Progenitor cell of endocrine pancreas (in vitro differentiated cells): ENCODE results near the gene CRHR2. TPM values are rescaled to one million over a fixed set of nuclear protein-coding genes. Genes with fewer than 3 reads are reported as not detected.
A peak's percentile ranks its signal among the peaks of the same experiment; 100 is the strongest.

Experiments used
- DNase-seq: peaks from one replicate; pipeline ENCODE4 v3.0.0; 2021; ENCODE audit warnings: low spot score; ENCODE audit not compliant: unreplicated experiment
- H3K27ac Mint-ChIP-seq: 2 replicates; pipeline ENCODE4 v1.8.0; 2021; ENCODE audit warnings: mild to moderate bottlenecking, moderate library complexity, mixed read lengths
- H3K27me3 Mint-ChIP-seq: 2 replicates; pipeline ENCODE4 v1.8.0; 2021; ENCODE audit warnings: mixed read lengths
- H3K36me3 Mint-ChIP-seq: 2 replicates; pipeline ENCODE4 v1.8.0; 2022; ENCODE audit warnings: mixed read lengths; ENCODE audit not compliant: insufficient read depth
- H3K4me1 Mint-ChIP-seq: 2 replicates; pipeline ENCODE4 v1.8.0; 2021; ENCODE audit warnings: low read depth, mixed read lengths
- H3K4me3 Mint-ChIP-seq: 2 replicates; pipeline ENCODE4 v1.8.0; 2021; ENCODE audit warnings: low read depth, mild to moderate bottlenecking, moderate library complexity, mixed read lengths
- H3K9me3 Mint-ChIP-seq: 2 replicates; pipeline ENCODE4 v1.8.0; 2021; ENCODE audit warnings: low read depth, mixed read lengths
- total RNA-seq: library from RNA; stranded (reverse); gene quantifications from 2 replicates; pipeline ENCODE4 v1.2.1, GENCODE V29; 2021
- TF ChIP-seq, protein P1 (sequence below): fragments of 200-600 bp; sonication (generic); IDR thresholded peaks from one replicate; pipeline ENCODE4 v1.5.0; 2021; ENCODE audit warnings: antibody characterized with exemption, mild to moderate bottlenecking; ENCODE audit not compliant: unreplicated experiment

Gene CRHR2
- total RNA-seq, 1 donor from 2014 or later, result not detected

DNA sequence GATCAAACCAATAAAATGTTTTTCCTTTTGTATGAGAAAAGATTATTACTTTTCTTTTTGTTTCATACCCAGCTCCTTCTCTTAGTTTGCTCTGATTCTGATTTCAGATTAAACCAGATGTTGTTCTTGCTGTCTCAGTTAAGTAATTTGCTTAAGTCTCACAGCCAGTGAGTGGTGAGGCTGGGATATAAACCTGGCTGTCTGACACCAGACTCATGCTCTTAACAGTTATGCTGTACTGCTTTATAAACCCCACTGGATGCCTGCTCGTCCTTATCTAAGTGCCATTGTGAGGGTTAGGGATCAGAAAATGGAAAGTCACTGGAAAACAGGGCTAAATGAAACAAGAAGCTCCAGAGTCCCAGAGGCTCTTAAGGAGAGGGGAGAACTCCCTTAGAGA lies 63.3 kb downstream of the CRHR2 start:
- H3K9me3 Mint-ChIP-seq, result no peaks in the 10 kb centered on the region
- H3K4me1 Mint-ChIP-seq, result no peaks in the 10 kb centered on the region
- no peak for DNase-seq
- no peak overlapping the region for H3K27ac Mint-ChIP-seq
- TF ChIP-seq, protein P1, sequence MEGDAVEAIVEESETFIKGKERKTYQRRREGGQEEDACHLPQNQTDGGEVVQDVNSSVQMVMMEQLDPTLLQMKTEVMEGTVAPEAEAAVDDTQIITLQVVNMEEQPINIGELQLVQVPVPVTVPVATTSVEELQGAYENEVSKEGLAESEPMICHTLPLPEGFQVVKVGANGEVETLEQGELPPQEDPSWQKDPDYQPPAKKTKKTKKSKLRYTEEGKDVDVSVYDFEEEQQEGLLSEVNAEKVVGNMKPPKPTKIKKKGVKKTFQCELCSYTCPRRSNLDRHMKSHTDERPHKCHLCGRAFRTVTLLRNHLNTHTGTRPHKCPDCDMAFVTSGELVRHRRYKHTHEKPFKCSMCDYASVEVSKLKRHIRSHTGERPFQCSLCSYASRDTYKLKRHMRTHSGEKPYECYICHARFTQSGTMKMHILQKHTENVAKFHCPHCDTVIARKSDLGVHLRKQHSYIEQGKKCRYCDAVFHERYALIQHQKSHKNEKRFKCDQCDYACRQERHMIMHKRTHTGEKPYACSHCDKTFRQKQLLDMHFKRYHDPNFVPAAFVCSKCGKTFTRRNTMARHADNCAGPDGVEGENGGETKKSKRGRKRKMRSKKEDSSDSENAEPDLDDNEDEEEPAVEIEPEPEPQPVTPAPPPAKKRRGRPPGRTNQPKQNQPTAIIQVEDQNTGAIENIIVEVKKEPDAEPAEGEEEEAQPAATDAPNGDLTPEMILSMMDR, result no peak
- no peaks in the 10 kb centered on the region for H3K27me3 Mint-ChIP-seq
- no peak overlapping the region for H3K4me3 Mint-ChIP-seq
- H3K36me3 Mint-ChIP-seq, result peaks cover 33% of the 10 kb centered on the region

DNA sequence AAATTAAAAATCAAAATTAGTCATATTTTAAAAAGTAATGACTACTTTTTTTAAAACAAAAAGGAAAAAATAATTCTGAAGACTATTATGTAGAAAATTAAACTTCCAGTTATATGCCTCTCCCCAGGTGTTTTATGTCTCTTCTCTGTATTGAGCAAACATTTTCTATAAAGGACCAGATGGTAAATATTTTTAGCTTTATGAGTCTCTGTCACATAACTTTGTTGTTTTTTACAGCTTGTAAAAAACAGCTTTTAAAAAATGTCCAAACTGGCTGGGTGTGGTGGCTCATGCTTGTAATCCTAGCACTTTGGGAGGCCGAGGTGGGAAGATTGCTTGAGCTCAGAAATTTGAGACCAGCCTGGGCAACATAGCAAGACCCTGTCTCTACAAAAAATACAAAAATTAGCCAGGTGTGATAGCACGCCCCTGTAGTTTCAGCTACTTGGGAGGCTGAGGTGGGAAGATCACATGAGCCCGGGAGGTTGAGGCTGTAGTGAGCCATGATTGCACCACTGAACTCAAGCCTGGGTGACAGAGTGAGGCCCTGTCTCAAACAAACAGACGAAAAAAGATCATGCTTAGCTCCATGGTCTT lies 64.1 kb downstream of the CRHR2 start:
- TF ChIP-seq, protein P1, result no peak
- Mint-ChIP-seq H3K36me3 (peaks cover 37% of the 10 kb centered on the region), H3K9me3 (no peaks in the 10 kb centered on the region), H3K27me3 (no peaks in the 10 kb centered on the region), H3K4me1 (no peaks in the 10 kb centered on the region), H3K4me3 (no peak overlapping the region), H3K27ac (no peak overlapping the region)
- no peak for DNase-seq

DNA sequence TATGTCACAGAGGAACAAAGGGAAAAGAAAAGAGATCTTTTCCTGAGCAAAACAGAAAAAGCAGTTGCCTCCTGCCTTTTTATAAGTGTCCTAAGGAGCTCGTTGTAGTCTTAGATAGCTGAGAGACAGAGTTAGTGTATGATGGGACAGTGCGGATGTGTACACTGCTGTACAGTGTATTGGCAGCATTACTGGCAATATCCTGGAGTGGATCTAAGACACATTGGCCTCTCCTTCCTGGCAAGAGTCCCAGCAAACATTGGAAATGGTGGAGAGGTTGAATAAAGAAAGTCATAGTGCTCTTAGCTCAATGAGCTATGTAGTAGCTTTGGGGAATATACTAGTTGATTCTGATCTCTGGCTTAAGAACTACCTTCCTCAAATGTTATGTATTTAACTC lies 64.9 kb downstream of the CRHR2 start:
- H3K27ac Mint-ChIP-seq, result no peak overlapping the region
- H3K4me1 Mint-ChIP-seq, result no peaks in the 10 kb centered on the region
- peaks cover 40% of the 10 kb centered on the region for H3K36me3 Mint-ChIP-seq
- no peak overlapping the region for H3K4me3 Mint-ChIP-seq
- no peaks in the 10 kb centered on the region for H3K9me3 Mint-ChIP-seq
- DNase-seq, result no peak
- TF ChIP-seq, protein P1, result no peak
- H3K27me3 Mint-ChIP-seq, result no peaks in the 10 kb centered on the region

DNA sequence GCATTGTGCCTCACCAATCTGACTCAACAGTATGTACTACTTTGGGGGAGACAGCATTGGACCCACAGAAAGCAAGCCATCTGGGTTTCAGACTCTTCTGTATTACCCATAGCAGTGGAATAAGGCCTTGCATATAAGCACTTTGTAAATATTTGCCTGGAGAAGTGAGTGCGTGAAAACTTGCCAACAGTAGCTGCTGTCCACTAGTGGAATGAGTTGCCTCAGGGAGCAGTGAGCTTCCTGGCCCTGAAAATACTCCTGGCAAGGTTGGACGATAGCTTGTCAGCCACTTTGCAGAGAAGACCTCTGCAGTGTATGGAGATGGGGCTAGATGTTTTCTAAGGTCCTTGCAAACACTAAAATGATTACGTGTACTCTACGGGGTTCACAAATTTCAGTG lies 65.9 kb downstream of the CRHR2 start:
- no peak overlapping the region for H3K27ac Mint-ChIP-seq
- no peak for DNase-seq
- H3K4me1 Mint-ChIP-seq, result no peaks in the 10 kb centered on the region
- TF ChIP-seq, protein P1, result no peak
- H3K27me3 Mint-ChIP-seq, result no peaks in the 10 kb centered on the region
- no peak overlapping the region for H3K4me3 Mint-ChIP-seq
- peaks cover 36% of the 10 kb centered on the region for H3K36me3 Mint-ChIP-seq
- no peaks in the 10 kb centered on the region for H3K9me3 Mint-ChIP-seq

DNA sequence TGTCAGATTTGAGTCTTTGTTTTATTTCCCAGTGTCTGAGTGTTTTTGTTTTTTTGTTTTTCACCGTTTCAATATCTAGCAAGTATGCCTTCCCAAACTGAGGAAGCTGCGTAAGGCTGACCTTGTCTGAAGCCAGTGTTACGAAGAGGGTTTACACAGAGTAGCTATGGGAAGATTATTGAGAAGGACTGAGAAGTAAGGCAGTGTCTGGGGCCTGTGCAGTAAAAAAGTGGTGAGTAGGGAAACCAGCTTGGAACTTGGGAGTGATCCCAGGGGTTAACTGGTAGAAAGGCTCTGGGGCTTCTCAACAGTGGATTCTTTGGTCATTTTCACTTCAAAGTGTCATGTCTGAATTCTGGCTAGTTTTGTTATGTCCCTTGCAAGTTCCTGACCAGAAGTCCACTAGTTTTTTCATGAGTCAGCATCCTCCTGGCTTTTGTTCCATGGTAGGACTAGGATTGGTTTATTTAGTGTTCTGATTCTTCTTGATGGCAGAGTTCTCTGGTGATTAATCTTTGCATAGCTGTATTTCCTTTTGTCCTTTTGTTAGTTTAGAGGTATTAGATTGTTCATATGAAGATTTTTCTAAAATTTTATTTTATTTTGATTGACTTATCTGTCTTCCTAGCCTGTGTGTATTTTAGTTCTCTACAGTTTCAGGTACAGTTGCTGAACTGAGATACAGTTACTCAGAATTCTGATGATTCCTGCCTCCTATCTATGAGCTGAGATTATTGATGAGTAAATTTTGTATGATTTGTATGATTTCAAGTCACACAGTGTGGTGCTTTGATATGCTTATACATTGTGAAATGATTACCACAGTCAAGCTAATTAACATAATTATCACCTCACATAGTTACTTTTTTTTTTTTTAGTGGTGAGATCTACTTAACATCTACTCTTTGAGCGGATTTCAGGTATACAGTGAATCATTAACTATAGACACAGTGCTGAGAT lies 68.6 kb downstream of the CRHR2 start:
- H3K36me3 Mint-ChIP-seq, result peaks cover 37% of the 10 kb centered on the region

More for the DNA sequence above, 68.6 kb downstream of the CRHR2 start:
- TF ChIP-seq, protein P1, result no peak
- no peaks in the 10 kb centered on the region for H3K27me3 Mint-ChIP-seq
- no peaks in the 10 kb centered on the region for H3K4me1 Mint-ChIP-seq
- no peak overlapping the region for H3K4me3 Mint-ChIP-seq
- no peak for DNase-seq
- H3K27ac Mint-ChIP-seq, result peak overlapping the region; percentile 84
- no peaks in the 10 kb centered on the region for H3K9me3 Mint-ChIP-seq
